Heart right ventricle (tissue), 12 donors: ENCODE results near the gene ARGFX. TPM values are rescaled to one million over a fixed set of nuclear protein-coding genes. Genes with fewer than 3 reads are reported as not detected.

Experiments used
- polyA plus RNA-seq, 2 donors: library from polyadenylated mRNA; stranded (reverse); fragments of 200-250 nt; gene quantifications; one replicate each; pipeline ENCODE4 v1.2.3, GENCODE V29; 2013
- total RNA-seq, 10 donors: library from RNA; stranded (reverse); fragmentation: NEBNext Ultra II Directional in 3 of 10; extraction: Animal tissue kit (Norgen Biotek cat#: 25700) in 3 of 10; gene quantifications; one replicate each; pipeline versions ENCODE4 v1.2.1 to v1.2.4, GENCODE V29; 2021 to 2023
- donor health status: ischemic (EF 13 %, LVEDD 7.1; RV severe dilation, severe dysfunction).
- donor health status: healthy with polysubstance abuse.
- donor health status: DM: no; HTN: yes; CAD: no.
- donor health status: DM: no; HTN: no; CAD: no.
- donor health status: ischemic (EF 25% LVEDD 6.9; RV normal size, moderate dysfunction).
- donor health status: ischemic (EF 25% LVEDD 5.7; RV mildly dilated, moderate dysfunction).
- donor health status: healthy.
- donor health status: nonischemic (EF 11% LVEDD 7.7; RV severe dilation, severe dysfunction).
- donor health status: DM: yes; HTN: yes; CAD: no.
- donor health status: PGD.
- donor health status: ischemic (EF 29% LVEDD 5.4; RV normal size, mild dysfunction).
- donor health status: nonischemic (EF 23%, LVEDD 6.1; RV moderate dilation, normal function).

The ARGFX gene
- total and polyA plus RNA-seq, 12 donors = not detected

Other genes starting within 250 kb of the ARGFX start
- gene POLQ, start 22.0 kb upstream of the ARGFX start, total RNA-seq = under 1 TPM; 0.25 to 0.93 (median 0.46) TPM
- gene POLQ, start 22.0 kb upstream of the ARGFX start, polyA plus RNA-seq = under 1 TPM; 0.10 to 0.22 TPM
- 100 to 1,000 TPM in 9 of 10 donors, 10 to 100 TPM in 1; 99.3 to 279 (median 220) TPM for gene FBXO40, start 25.4 kb downstream of the ARGFX start, total RNA-seq
- gene FBXO40, start 25.4 kb downstream of the ARGFX start, polyA plus RNA-seq = 10 to 100 TPM in 1 of 2 donors, 1 to 10 TPM in 1; 2.9 to 38.1 TPM
- 10 to 100 TPM in 4 of 10 donors, 1 to 10 TPM in 6; 5.0 to 40.7 (median 8.6) TPM for gene HCLS1, start 93.0 kb downstream of the ARGFX start, total RNA-seq
- 10 to 100 TPM; 12.6 to 15.9 TPM for gene HCLS1, start 93.0 kb downstream of the ARGFX start, polyA plus RNA-seq
- 10 to 100 TPM; 37.1 to 66.8 (median 49.7) TPM for gene GOLGB1, start 181.8 kb downstream of the ARGFX start, total RNA-seq
- gene GOLGB1, start 181.8 kb downstream of the ARGFX start, polyA plus RNA-seq = 10 to 100 TPM; 12.3 to 26.8 TPM